Measurements from ENCODE around the gene CCDC127. TPM values are rescaled to one million over a fixed set of nuclear protein-coding genes. Genes with fewer than 3 reads are reported as not detected.

CCDC127 gene
- polyA plus RNA-seq, 4 donors, result 1.3 to 6.6 (median 2.2) TPM

DNA sequence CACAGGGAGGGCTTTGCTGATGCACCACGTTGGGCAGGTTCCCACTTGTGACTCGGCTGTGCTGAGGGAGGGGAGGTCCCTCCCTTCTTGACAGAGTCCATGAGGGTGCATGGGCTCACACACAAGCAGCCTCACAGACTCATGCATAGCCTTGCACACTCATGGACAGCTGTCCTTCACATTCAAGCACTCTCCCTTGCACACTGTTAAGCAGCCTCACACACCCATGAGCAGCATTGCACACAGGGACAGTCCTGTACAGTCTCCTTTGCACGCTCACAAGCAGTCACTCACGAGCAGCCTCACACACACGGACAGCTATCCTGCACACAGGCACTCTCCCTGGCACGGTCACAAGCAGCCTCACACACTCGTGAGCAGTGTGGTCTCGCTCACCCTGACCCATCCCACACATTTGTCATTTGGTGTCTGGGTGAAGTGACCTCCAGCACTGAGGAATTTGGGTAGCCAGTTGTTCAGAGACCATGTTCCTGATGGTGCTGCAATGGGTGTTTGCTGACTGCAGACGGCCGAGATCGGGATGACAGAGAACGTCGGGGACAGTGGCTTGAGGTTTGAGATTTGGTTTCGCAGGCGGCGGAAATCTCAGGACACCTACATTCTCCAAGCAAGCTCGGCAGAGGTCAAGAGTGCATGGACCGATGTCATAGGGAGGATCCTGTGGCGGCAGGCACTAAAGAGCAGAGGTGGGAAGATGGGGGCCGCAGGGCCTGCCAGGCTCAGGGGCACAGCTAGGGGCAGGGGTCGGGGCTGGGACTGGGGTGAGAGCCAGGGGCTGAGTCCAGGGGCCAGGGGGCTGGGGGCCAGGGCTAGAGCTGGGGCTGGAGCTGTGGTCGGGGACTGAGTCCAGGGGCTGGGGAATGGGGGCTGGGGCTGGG, 44.3 kb downstream of the CCDC127 start:
- 78 to 87% (median 80%) methylated on average over 22 of the region's 22 CpGs for WGBS, 3 donors
- DNase-seq (no peak), FAIRE-seq (no peak)
- H3K9me3 ChIP-seq (ENCODE audit: control insufficient read depth in 2 of 2, insufficient read depth in 1 of 2, low read depth in 1 of 2, low read length in 1 of 2), result no peaks in the 10 kb centered on the region
- no peaks in the 10 kb centered on the region for H3K36me3 ChIP-seq (ENCODE audit: control insufficient read depth in 3 of 3, insufficient read depth in 2 of 3, low read depth in 1 of 3, low read length in 3 of 3)
- no peak overlapping the region for H3K4me3 ChIP-seq (ENCODE audit: low read depth in 1 of 3, low read length in 3 of 3)
- no peaks in the 10 kb centered on the region for H3K27me3 ChIP-seq (ENCODE audit: control insufficient read depth in 3 of 3, insufficient read depth in 3 of 3, low read length in 3 of 3)
- no peaks in the 10 kb centered on the region for H3K4me1 ChIP-seq (ENCODE audit: control insufficient read depth in 3 of 3, insufficient read depth in 2 of 3, low read depth in 1 of 3, low read length in 2 of 3)
- H3K27ac ChIP-seq (ENCODE audit: low read depth in 1 of 3, low read length in 2 of 3), result no peak overlapping the region

DNA sequence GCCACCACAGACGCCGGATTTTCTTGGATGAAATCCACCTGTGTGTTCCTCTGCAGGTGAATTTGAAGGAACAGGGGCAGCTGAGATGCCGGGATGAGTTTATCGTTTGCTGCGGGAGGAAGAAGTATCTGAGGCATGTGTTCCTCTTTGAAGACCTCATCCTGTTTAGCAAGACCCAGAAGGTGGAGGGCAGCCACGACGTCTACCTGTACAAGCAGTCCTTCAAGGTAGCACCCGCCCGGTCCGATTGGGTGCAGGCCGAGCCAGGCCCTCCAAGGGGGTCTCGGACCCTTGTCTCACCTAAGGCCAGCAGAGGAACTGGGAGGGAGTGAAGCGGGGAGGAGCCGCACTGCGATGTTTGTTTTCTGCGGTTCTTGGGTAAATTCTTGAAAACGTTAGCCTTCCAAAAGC, 45.1 kb downstream of the CCDC127 start:
- Histone ChIP-seq H3K9me3 (ENCODE audit: control insufficient read depth in 2 of 2, insufficient read depth in 1 of 2, low read depth in 1 of 2, low read length in 1 of 2) (no peaks in the 10 kb centered on the region), H3K27ac (ENCODE audit: low read depth in 1 of 3, low read length in 2 of 3) (no peak overlapping the region), H3K4me1 (ENCODE audit: control insufficient read depth in 3 of 3, insufficient read depth in 2 of 3, low read depth in 1 of 3, low read length in 2 of 3) (no peaks in the 10 kb centered on the region), H3K36me3 (ENCODE audit: control insufficient read depth in 3 of 3, insufficient read depth in 2 of 3, low read depth in 1 of 3, low read length in 3 of 3) (no peaks in the 10 kb centered on the region), H3K4me3 (ENCODE audit: low read depth in 1 of 3, low read length in 3 of 3) (no peak overlapping the region), H3K27me3 (ENCODE audit: control insufficient read depth in 3 of 3, insufficient read depth in 3 of 3, low read length in 3 of 3) (no peaks in the 10 kb centered on the region)
- no peak for FAIRE-seq
- 73 to 81% (median 73%) methylated on average over 17 of the region's 17 CpGs for WGBS, 3 donors
- no peak for DNase-seq

- H3K4me3 ChIP-seq (ENCODE audit: low read depth in 1 of 3, low read length in 3 of 3), result no peak overlapping the region
- H3K27me3 ChIP-seq (ENCODE audit: control insufficient read depth in 3 of 3, insufficient read depth in 3 of 3, low read length in 3 of 3), result no peaks in the 10 kb centered on the region
- no peaks in the 10 kb centered on the region for H3K36me3 ChIP-seq (ENCODE audit: control insufficient read depth in 3 of 3, insufficient read depth in 2 of 3, low read depth in 1 of 3, low read length in 3 of 3)
- FAIRE-seq (no peak), DNase-seq (no peak)
- WGBS, 3 donors, result 80 to 83% (median 81%) methylated on average over 13 of the region's 13 CpGs
- no peaks in the 10 kb centered on the region for H3K9me3 ChIP-seq (ENCODE audit: control insufficient read depth in 2 of 2, insufficient read depth in 1 of 2, low read depth in 1 of 2, low read length in 1 of 2)
- H3K4me1 ChIP-seq (ENCODE audit: control insufficient read depth in 3 of 3, insufficient read depth in 2 of 3, low read depth in 1 of 3, low read length in 2 of 3), result no peaks in the 10 kb centered on the region
- no peak overlapping the region for H3K27ac ChIP-seq (ENCODE audit: low read depth in 1 of 3, low read length in 2 of 3)
Observed at GRCh38 chr5:172421-172820, 45.5 kb downstream of the CCDC127 start.

DNA sequence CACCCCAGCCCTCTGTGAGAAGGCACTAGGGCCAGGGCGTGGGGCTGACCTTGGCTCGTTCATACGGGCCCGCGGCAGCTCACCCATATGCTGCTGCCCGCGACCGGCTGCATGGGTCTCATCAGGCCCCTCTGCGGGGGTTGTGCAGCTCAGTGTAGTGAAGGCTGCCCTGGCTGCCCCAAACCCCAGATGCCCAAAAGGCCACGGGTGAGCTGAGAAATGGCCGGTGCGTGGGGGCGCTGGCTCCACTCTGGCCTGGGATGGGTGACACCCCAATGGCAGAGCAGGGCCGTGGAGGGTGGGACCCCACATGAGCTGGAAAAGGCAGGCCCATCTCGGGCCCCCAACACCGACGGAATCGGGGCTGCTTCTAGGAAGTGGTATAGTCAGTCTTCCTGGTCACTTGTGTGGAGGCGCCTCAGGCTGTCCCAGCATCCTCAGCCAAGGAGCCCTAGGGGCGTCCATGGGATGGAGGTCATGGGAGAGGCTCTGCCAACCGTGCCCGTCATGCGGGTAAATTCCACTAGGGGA, 46.1 kb downstream of the CCDC127 start:
- Histone ChIP-seq H3K9me3 (ENCODE audit: control insufficient read depth in 2 of 2, insufficient read depth in 1 of 2, low read depth in 1 of 2, low read length in 1 of 2) (no peaks in the 10 kb centered on the region), H3K27ac (ENCODE audit: low read depth in 1 of 3, low read length in 2 of 3) (no peak overlapping the region), H3K4me1 (ENCODE audit: control insufficient read depth in 3 of 3, insufficient read depth in 2 of 3, low read depth in 1 of 3, low read length in 2 of 3) (no peaks in the 10 kb centered on the region), H3K4me3 (ENCODE audit: low read depth in 1 of 3, low read length in 3 of 3) (no peak overlapping the region), H3K36me3 (ENCODE audit: control insufficient read depth in 3 of 3, insufficient read depth in 2 of 3, low read depth in 1 of 3, low read length in 3 of 3) (no peaks in the 10 kb centered on the region), H3K27me3 (ENCODE audit: control insufficient read depth in 3 of 3, insufficient read depth in 3 of 3, low read length in 3 of 3) (no peaks in the 10 kb centered on the region)
- WGBS, 3 donors, result 85 to 88% (median 86%) methylated on average over 23 of the region's 23 CpGs
- DNase-seq, result no peak
- no peak for FAIRE-seq

DNA sequence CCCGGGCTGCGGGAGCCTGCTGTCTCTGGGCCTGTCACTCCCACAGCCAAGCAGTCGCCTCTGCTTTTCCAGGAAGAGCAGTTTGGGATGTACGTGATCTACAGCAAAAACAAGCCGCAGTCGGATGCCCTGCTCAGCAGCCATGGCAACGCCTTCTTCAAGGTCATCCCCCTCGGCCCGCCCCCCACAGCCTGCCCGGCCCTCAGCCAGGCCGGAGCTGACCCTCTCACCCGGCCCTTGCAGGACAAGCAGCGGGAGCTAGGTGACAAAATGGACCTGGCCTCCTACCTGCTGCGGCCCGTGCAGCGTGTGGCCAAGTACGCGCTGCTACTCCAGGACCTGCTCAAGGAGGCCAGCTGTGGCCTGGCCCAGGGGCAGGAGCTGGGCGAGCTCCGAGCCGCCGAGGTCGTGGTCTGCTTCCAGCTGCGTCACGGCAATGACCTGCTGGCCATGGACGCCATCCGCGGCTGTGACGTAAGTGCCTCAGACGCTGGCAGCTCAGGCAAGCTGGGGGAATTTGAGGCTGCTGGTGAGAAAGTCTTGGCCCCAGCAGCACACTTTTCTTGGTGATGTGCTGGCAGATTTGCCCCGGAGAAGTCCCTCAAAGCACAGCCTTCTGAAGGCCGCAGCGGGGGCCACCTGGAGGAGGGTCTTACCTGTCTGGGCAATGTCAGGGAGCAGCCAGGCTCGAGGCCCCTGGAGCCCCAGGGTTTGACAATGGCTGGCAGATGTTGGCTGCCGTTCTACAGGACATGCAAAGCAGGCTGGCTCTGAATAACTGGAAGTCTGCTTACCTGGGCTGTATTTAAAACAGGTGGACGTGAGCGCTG, 46.8 kb downstream of the CCDC127 start:
- 78 to 84% (median 84%) methylated on average over 37 of the region's 37 CpGs for WGBS, 3 donors
- FAIRE-seq (no peak), DNase-seq (no peak)
- Histone ChIP-seq H3K27ac (ENCODE audit: low read depth in 1 of 3, low read length in 2 of 3) (no peak overlapping the region), H3K36me3 (ENCODE audit: control insufficient read depth in 3 of 3, insufficient read depth in 2 of 3, low read depth in 1 of 3, low read length in 3 of 3) (no peaks in the 10 kb centered on the region), H3K4me1 (ENCODE audit: control insufficient read depth in 3 of 3, insufficient read depth in 2 of 3, low read depth in 1 of 3, low read length in 2 of 3) (no peaks in the 10 kb centered on the region), H3K9me3 (ENCODE audit: control insufficient read depth in 2 of 2, insufficient read depth in 1 of 2, low read depth in 1 of 2, low read length in 1 of 2) (no peaks in the 10 kb centered on the region), H3K27me3 (ENCODE audit: control insufficient read depth in 3 of 3, insufficient read depth in 3 of 3, low read length in 3 of 3) (no peaks in the 10 kb centered on the region), H3K4me3 (ENCODE audit: low read depth in 1 of 3, low read length in 3 of 3) (no peak overlapping the region)

DNA sequence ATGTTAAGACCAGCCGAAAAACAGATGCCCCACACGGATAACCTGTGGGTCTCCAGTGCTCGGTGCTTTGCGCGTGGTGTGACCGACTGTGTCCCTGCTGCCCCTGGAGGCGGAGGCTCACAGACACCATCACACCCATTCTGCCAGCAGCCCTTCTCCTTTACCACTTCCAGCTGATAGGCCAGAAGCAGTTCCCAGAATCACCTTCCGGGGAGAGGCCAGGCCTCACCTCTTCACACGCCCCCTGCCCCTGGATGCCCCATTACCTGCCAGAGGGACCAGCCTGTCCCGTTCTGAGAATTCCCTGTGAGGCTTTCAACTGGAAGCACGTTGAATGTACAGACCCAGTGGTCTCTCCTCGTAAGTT, 48.2 kb downstream of the CCDC127 start:
- Histone ChIP-seq H3K36me3 (ENCODE audit: control insufficient read depth in 3 of 3, insufficient read depth in 2 of 3, low read depth in 1 of 3, low read length in 3 of 3) (no peaks in the 10 kb centered on the region), H3K4me1 (ENCODE audit: control insufficient read depth in 3 of 3, insufficient read depth in 2 of 3, low read depth in 1 of 3, low read length in 2 of 3) (no peaks in the 10 kb centered on the region), H3K27ac (ENCODE audit: low read depth in 1 of 3, low read length in 2 of 3) (no peak overlapping the region), H3K9me3 (ENCODE audit: control insufficient read depth in 2 of 2, insufficient read depth in 1 of 2, low read depth in 1 of 2, low read length in 1 of 2) (no peaks in the 10 kb centered on the region), H3K4me3 (ENCODE audit: low read depth in 1 of 3, low read length in 3 of 3) (no peak overlapping the region), H3K27me3 (ENCODE audit: control insufficient read depth in 3 of 3, insufficient read depth in 3 of 3, low read length in 3 of 3) (no peaks in the 10 kb centered on the region)
- WGBS, 3 donors, result 81 to 92% (median 83%) methylated on average over 12 of the region's 12 CpGs
- DNase-seq (no peak), FAIRE-seq (no peak)

GRCh38 chr5:169071-169727, 48.8 kb downstream of the CCDC127 start:
- H3K4me1 ChIP-seq (ENCODE audit: control insufficient read depth in 3 of 3, insufficient read depth in 2 of 3, low read depth in 1 of 3, low read length in 2 of 3), result no peaks in the 10 kb centered on the region
- peak overlapping the region in 1 of 3 donors; percentile 5 for H3K27ac ChIP-seq (ENCODE audit: low read depth in 1 of 3, low read length in 2 of 3)
- 73 to 86% (median 79%) methylated on average over 32 of the region's 32 CpGs for WGBS, 3 donors
- H3K36me3 ChIP-seq (ENCODE audit: control insufficient read depth in 3 of 3, insufficient read depth in 2 of 3, low read depth in 1 of 3, low read length in 3 of 3), result no peaks in the 10 kb centered on the region
- DNase-seq (no peak), FAIRE-seq (no peak)
- no peaks in the 10 kb centered on the region for H3K9me3 ChIP-seq (ENCODE audit: control insufficient read depth in 2 of 2, insufficient read depth in 1 of 2, low read depth in 1 of 2, low read length in 1 of 2)
- no peaks in the 10 kb centered on the region for H3K27me3 ChIP-seq (ENCODE audit: control insufficient read depth in 3 of 3, insufficient read depth in 3 of 3, low read length in 3 of 3)
- H3K4me3 ChIP-seq (ENCODE audit: low read depth in 1 of 3, low read length in 3 of 3), result no peak overlapping the region

GRCh38 chr5:167982-168660, 49.8 kb downstream of the CCDC127 start:
- 70 to 75% (median 75%) methylated on average over 18 of the region's 18 CpGs for WGBS, 3 donors
- H3K4me1 ChIP-seq (ENCODE audit: control insufficient read depth in 3 of 3, insufficient read depth in 2 of 3, low read depth in 1 of 3, low read length in 2 of 3), result no peaks in the 10 kb centered on the region
- FAIRE-seq (no peak), DNase-seq (peak in 1 of 2 donors; percentile 26)
- peak overlapping the region in 1 of 3 donors; percentile 23 for H3K27ac ChIP-seq (ENCODE audit: low read depth in 1 of 3, low read length in 2 of 3)
- H3K36me3 ChIP-seq (ENCODE audit: control insufficient read depth in 3 of 3, insufficient read depth in 2 of 3, low read depth in 1 of 3, low read length in 3 of 3), result no peaks in the 10 kb centered on the region
- H3K27me3 ChIP-seq (ENCODE audit: control insufficient read depth in 3 of 3, insufficient read depth in 3 of 3, low read length in 3 of 3), result no peaks in the 10 kb centered on the region
- no peaks in the 10 kb centered on the region for H3K9me3 ChIP-seq (ENCODE audit: control insufficient read depth in 2 of 2, insufficient read depth in 1 of 2, low read depth in 1 of 2, low read length in 1 of 2)
- no peak overlapping the region for H3K4me3 ChIP-seq (ENCODE audit: low read depth in 1 of 3, low read length in 3 of 3)
